SU-DHL-6 (cell line): ENCODE measurements around the gene PRELP.

ENCODE experiments used
- H2AFZ ChIP-seq: fragments of 200-600 bp; sonication (generic); 2 replicates; pipeline ENCODE4 v1.6.1; 2014; ENCODE audit warnings: low read depth, mild to moderate bottlenecking, moderate library complexity, mixed read lengths, antibody characterized with exemption, low read length; ENCODE audit not compliant: severe bottlenecking
- H3F3A ChIP-seq: fragments of 200-600 bp; shearing (Covaris generic); 2 replicates; pipeline ENCODE4 v1.6.0; 2016; ENCODE audit warnings: antibody characterized with exemption, mild to moderate bottlenecking; ENCODE audit not compliant: insufficient read depth
- H3K27ac ChIP-seq: fragments of 200-600 bp; sonication (generic); 2 replicates; pipeline ENCODE4 v1.5.1; 2016; ENCODE audit warnings: low read depth, mild to moderate bottlenecking, low read length, moderate library complexity, mixed read lengths
- H3K27me3 ChIP-seq: fragments of 200-600 bp; sonication (generic), shearing (Covaris generic); 2 replicates; pipeline ENCODE4 v1.6.0; 2014; ENCODE audit warnings: mild to moderate bottlenecking, low read length
- H3K36me3 ChIP-seq: fragments of 200-600 bp; sonication (generic); 2 replicates; pipeline ENCODE4 v1.6.1; 2014; ENCODE audit warnings: mild to moderate bottlenecking, low read length, mixed read lengths
- H3K4me2 ChIP-seq: fragments of 300-600, 200-600 bp; shearing (Covaris generic), sonication (generic); 2 replicates; pipeline ENCODE4 v1.6.0; 2014; ENCODE audit warnings: low read length, low read depth, mild to moderate bottlenecking; ENCODE audit not compliant: poor library complexity, severe bottlenecking
- H3K4me3 ChIP-seq: fragments of 200-600 bp; sonication (generic); 2 replicates; pipeline ENCODE4 v1.5.1; 2014; ENCODE audit warnings: antibody characterized with exemption, low read length, mild to moderate bottlenecking, mixed read lengths; ENCODE audit not compliant: insufficient read depth, poor library complexity, severe bottlenecking
- H3K79me2 ChIP-seq: fragments of 200-600 bp; sonication (generic); 2 replicates; pipeline ENCODE4 v1.6.1; 2014; ENCODE audit warnings: mild to moderate bottlenecking, low read length, moderate library complexity; ENCODE audit not compliant: insufficient read depth
- H3K9ac ChIP-seq: fragments of 200-600 bp; sonication (generic); 2 replicates; pipeline ENCODE4 v1.7.0; 2014; ENCODE audit warnings: mild to moderate bottlenecking, low read length
- H3K9me2 ChIP-seq: fragments of 200-600 bp; sonication (generic); replicated peaks from 2 replicates; pipeline ENCODE4 v1.6.1; 2014; ENCODE audit warnings: low read length; ENCODE audit not compliant: insufficient read depth
- H3K9me3 ChIP-seq: fragments of 200-600 bp; sonication (generic); 2 replicates; pipeline ENCODE4 v1.6.1; 2014; ENCODE audit warnings: low read length, mixed read lengths; ENCODE audit not compliant: insufficient read depth
- H4K20me1 ChIP-seq: fragments of 200-600 bp; sonication (generic); 2 replicates; pipeline ENCODE4 v1.6.1; 2014; ENCODE audit warnings: low read depth, mild to moderate bottlenecking, antibody characterized with exemption, low read length, moderate library complexity, mixed read lengths
- EZH2phosphoT487 ChIP-seq: fragments of 200-600 bp; sonication (generic), shearing (Covaris generic); conservative IDR thresholded peaks from 2 replicates; pipeline ENCODE4 v1.6.1; 2018; ENCODE audit warnings: mild to moderate bottlenecking, antibody characterized with exemption, low read length, moderate library complexity, mixed read lengths
- TF ChIP-seq, protein P1 (sequence below): fragments of 200-600 bp; sonication (generic); IDR thresholded peaks from one replicate; pipeline ENCODE4 v1.5.1; 2017; ENCODE audit warnings: antibody characterized with exemption, mild to moderate bottlenecking, low read length, moderate library complexity; ENCODE audit not compliant: insufficient read depth, poor library complexity, severe bottlenecking

PRELP gene

DNA sequence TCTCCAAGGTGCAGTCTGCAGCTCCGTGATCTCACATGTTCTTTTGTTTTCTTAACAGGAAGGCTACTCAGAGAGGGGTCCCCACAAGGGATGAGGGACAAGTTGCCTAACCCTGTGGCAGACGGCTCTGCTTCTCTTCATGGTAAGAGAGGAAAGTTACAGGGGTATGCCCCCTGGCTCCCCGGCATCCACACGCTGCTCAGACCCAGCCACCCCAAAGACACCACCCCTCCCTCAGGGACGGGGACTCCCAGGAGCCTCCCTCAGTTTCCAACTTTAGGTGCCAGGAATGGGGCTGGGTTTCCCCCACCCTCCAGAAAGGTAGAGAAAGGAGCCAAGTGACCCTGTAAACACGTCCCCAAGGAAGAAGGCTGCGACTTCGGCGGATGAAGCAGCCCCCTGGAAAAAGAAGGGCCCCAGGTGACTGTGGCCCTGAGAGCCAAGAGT, 38.0 kb downstream of the PRELP start:
- TF ChIP-seq, protein P1, sequence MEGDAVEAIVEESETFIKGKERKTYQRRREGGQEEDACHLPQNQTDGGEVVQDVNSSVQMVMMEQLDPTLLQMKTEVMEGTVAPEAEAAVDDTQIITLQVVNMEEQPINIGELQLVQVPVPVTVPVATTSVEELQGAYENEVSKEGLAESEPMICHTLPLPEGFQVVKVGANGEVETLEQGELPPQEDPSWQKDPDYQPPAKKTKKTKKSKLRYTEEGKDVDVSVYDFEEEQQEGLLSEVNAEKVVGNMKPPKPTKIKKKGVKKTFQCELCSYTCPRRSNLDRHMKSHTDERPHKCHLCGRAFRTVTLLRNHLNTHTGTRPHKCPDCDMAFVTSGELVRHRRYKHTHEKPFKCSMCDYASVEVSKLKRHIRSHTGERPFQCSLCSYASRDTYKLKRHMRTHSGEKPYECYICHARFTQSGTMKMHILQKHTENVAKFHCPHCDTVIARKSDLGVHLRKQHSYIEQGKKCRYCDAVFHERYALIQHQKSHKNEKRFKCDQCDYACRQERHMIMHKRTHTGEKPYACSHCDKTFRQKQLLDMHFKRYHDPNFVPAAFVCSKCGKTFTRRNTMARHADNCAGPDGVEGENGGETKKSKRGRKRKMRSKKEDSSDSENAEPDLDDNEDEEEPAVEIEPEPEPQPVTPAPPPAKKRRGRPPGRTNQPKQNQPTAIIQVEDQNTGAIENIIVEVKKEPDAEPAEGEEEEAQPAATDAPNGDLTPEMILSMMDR = no peak
- no peak overlapping the region for H3K4me3 ChIP-seq
- H3K36me3 ChIP-seq = no peaks in the 10 kb centered on the region
- H3F3A ChIP-seq = no peaks in the 10 kb centered on the region
- H3K9me2 ChIP-seq = no peaks in the 10 kb centered on the region
- no peaks in the 10 kb centered on the region for H3K9me3 ChIP-seq
- no peaks in the 10 kb centered on the region for H3K27me3 ChIP-seq
- no peak overlapping the region for H2AFZ ChIP-seq
- no peak overlapping the region for H3K9ac ChIP-seq
- no peaks in the 10 kb centered on the region for H4K20me1 ChIP-seq
- H3K4me2 ChIP-seq = no peak overlapping the region
- H3K27ac ChIP-seq = no peak overlapping the region
- H3K79me2 ChIP-seq = no peaks in the 10 kb centered on the region

DNA sequence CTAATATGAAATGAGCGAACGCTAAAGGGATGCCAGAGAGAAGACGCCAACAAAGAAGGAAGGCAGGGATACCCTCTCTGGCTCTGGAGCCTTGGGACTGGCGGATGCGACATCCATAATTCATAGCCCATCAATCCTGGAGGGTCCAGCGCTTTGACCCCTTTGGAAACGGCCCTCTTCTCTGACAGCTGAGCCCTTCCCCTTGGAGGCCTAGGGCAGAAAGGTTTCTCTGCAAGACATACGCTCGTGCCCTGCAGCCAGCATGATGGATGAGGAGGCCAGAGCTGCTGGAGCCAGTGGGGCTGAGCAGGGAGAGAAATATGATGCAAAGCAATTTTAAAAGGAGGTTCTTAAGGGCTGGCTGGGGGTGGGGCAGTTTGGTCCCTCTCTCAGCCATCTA, 40.6 kb downstream of the PRELP start:
- Histone ChIP-seq H3K4me2 (no peak overlapping the region), H3K79me2 (no peaks in the 10 kb centered on the region), H3K9me2 (no peaks in the 10 kb centered on the region), H3K36me3 (no peaks in the 10 kb centered on the region), H3K9me3 (no peaks in the 10 kb centered on the region), H2AFZ (no peak overlapping the region), H4K20me1 (no peaks in the 10 kb centered on the region), H3K27ac (no peak overlapping the region), H3K4me3 (no peak overlapping the region), H3K9ac (no peak overlapping the region), H3K27me3 (no peaks in the 10 kb centered on the region), H3F3A (no peaks in the 10 kb centered on the region)
- TF ChIP-seq, protein P1 = no peak
- TF ChIP-seq EZH2phosphoT487 = no peak

DNA sequence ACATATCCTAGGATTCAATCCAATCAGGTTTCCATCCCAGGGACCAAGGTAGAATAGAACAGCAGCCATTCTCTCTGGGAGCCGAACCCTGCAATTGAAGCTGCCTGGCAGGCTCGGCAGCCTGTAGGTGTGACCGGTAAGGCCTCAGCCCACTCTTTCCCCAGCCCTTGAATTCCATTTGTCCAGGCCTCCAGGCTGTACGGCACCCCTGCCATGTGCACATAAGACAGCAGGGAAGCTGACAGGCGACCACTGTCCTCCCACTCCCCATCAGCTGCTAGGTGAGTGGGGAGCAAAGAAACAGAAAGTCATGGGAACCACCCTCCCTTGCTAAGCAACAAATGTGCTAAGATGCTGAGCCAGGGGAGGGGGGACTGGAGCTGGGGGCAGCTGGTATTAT, 41.3 kb downstream of the PRELP start:
- H3K79me2 ChIP-seq = no peaks in the 10 kb centered on the region
- no peak overlapping the region for H3K4me2 ChIP-seq
- H3K9me2 ChIP-seq = no peaks in the 10 kb centered on the region
- no peaks in the 10 kb centered on the region for H3F3A ChIP-seq
- H3K36me3 ChIP-seq = no peaks in the 10 kb centered on the region
- H3K9ac ChIP-seq = no peak overlapping the region
- no peak overlapping the region for H3K4me3 ChIP-seq
- TF ChIP-seq EZH2phosphoT487 = no peak
- TF ChIP-seq, protein P1 = no peak
- no peaks in the 10 kb centered on the region for H4K20me1 ChIP-seq
- H3K9me3 ChIP-seq = no peaks in the 10 kb centered on the region
- H3K27ac ChIP-seq = no peak overlapping the region
- H3K27me3 ChIP-seq = no peaks in the 10 kb centered on the region
- H2AFZ ChIP-seq = no peak overlapping the region
